Lung (tissue), 12 donors: ENCODE data around the gene INHBA. TPM values are rescaled to one million over a fixed set of nuclear protein-coding genes. Genes with fewer than 3 reads are reported as not detected.
A peak's percentile ranks its signal among the peaks of the same experiment; 100 is the strongest.

Experiments used
- ATAC-seq: fragments of 200-7000 bp; cut with Tn5 transposase; one replicate; pipeline ENCODE4 v1.9.1; 2020; ENCODE audit warnings: moderate number of reproducible peaks; ENCODE audit not compliant: insufficient read depth, low FRiP score
- DNase-seq, 3 donors: peaks; one replicate each; pipeline ENCODE4 v3.0.0-alpha.2; 2013 to 2017
- H3K27ac ChIP-seq, 2 donors: one replicate each; pipeline ENCODE4 v1.5.1; 2013; ENCODE audit warnings: mild to moderate bottlenecking in 2 of 2, moderate library complexity in 2 of 2, control low read depth in 1 of 2, inconsistent platforms in 1 of 2, low read depth in 1 of 2, low read length in 1 of 2
- H3K27me3 ChIP-seq, 3 donors: one replicate each; pipeline ENCODE4 v1.5.1; 2013; ENCODE audit warnings: low read length in 2 of 3; ENCODE audit not compliant: control insufficient read depth in 3 of 3, insufficient read depth in 3 of 3
- H3K36me3 ChIP-seq, 4 donors: one replicate each; pipeline ENCODE4 v1.5.1; 2013; ENCODE audit warnings: low read length in 4 of 4, mild to moderate bottlenecking in 1 of 4, moderate library complexity in 1 of 4; ENCODE audit not compliant: control insufficient read depth in 4 of 4, insufficient read depth in 4 of 4
- H3K4me1 ChIP-seq, 5 donors: one replicate each; pipeline ENCODE4 v1.5.1; 2013; ENCODE audit warnings: low read length in 5 of 5, mild to moderate bottlenecking in 2 of 5, moderate library complexity in 1 of 5; ENCODE audit not compliant: control insufficient read depth in 5 of 5, insufficient read depth in 5 of 5
- H3K4me3 ChIP-seq: one replicate; pipeline ENCODE4 v1.5.1; 2013; ENCODE audit warnings: mild to moderate bottlenecking, control low read depth, moderate library complexity
- H3K9ac ChIP-seq, 2 donors: one replicate each; pipeline ENCODE4 v1.5.1; 2013; ENCODE audit warnings: low read length in 2 of 2, control low read depth in 1 of 2; ENCODE audit not compliant: insufficient read depth in 1 of 2
- H3K9me3 ChIP-seq, 4 donors: one replicate each; pipeline ENCODE4 v1.5.1; 2013; ENCODE audit warnings: low read length in 3 of 4, mild to moderate bottlenecking in 1 of 4, moderate library complexity in 1 of 4; ENCODE audit not compliant: control insufficient read depth in 4 of 4, insufficient read depth in 3 of 4
- CTCF ChIP-seq: IDR thresholded peaks from 2 replicates; pipeline ENCODE4 v1.5.1; 2012; ENCODE audit warnings: mild to moderate bottlenecking; ENCODE audit errors: control extremely low read depth, extremely low read depth
- WGBS, 2 donors: extraction: QIAGEN DNeasy Blood & Tissue Kit; methylation state at CpG; one replicate each; pipeline ENCODE4 v1.1.7; 2013; 5-methylcytosine and 5-hydroxymethylcytosine counted together
- polyA plus RNA-seq, 2 donors: library from polyadenylated mRNA; stranded (reverse); fragments of 200-250 nt; gene quantifications; one replicate each; pipeline ENCODE4 v1.2.1, GENCODE V29; 2013
- total RNA-seq, 2 donors: library from RNA; depleted of rRNA in 1 of 2; stranded (reverse); fragments of >200 nt in 1 of 2; gene quantifications; one replicate each; pipeline ENCODE4 v1.2.1, GENCODE V29; 2014 to 2021
- donor health status: control.
- donor health status: control.
- donor health status: Bipolar disorder and iron deficiency.
- donor health status: healthy.
- donor health status: DM: yes; HTN: yes; CAD: no.

INHBA gene
- total and polyA plus RNA-seq, 4 donors = 1.6 to 23.2 (median 5.3) TPM

- Histone ChIP-seq H3K4me3 (no peak overlapping the region), H3K4me1 (peaks cover under 1 to 27% (median 4%) of the 10 kb centered on the region in 5 donors), H3K27me3 (peaks cover 0 to 39% (median 19%) of the 10 kb centered on the region in 3 donors), H3K9ac (no peak overlapping the region), H3K27ac (no peak overlapping the region), H3K36me3 (no peaks in the 10 kb centered on the region), H3K9me3 (peaks cover 0 to 2% (median 0%) of the 10 kb centered on the region in 4 donors)
- ATAC-seq (no peak), DNase-seq (no peak)
- WGBS, 2 donors = 88 to 90% methylated on average over 6 of the region's 6 CpGs
- no peak for TF ChIP-seq CTCF
Observed at GRCh38 chr7:41694495-41694894, 8.4 kb downstream of the INHBA start.

GRCh38 chr7:41693150-41693997, 9.5 kb downstream of the INHBA start:
- H3K36me3 ChIP-seq = no peaks in the 10 kb centered on the region
- H3K4me3 ChIP-seq = no peak overlapping the region
- H3K9me3 ChIP-seq = peaks cover 0 to 2% (median 0%) of the 10 kb centered on the region in 4 donors
- 74 to 78% methylated on average over 10 of the region's 10 CpGs for WGBS, 2 donors
- H3K4me1 ChIP-seq = peaks cover 0 to 17% (median 3%) of the 10 kb centered on the region in 5 donors
- DNase-seq (peak in 1 of 3 donors; percentile 36), ATAC-seq (no peak)
- H3K9ac ChIP-seq = no peak overlapping the region
- no peak for TF ChIP-seq CTCF
- peaks cover 0 to 28% (median 9%) of the 10 kb centered on the region in 3 donors for H3K27me3 ChIP-seq
- H3K27ac ChIP-seq = no peak overlapping the region

- Histone ChIP-seq H3K9ac (no peak overlapping the region), H3K4me3 (no peak overlapping the region), H3K9me3 (peaks cover 0 to 2% (median 0%) of the 10 kb centered on the region in 4 donors), H3K27me3 (peaks cover 0 to 20% (median under 1%) of the 10 kb centered on the region in 3 donors), H3K4me1 (peaks cover 0 to 15% (median 3%) of the 10 kb centered on the region in 5 donors), H3K27ac (no peak overlapping the region), H3K36me3 (no peaks in the 10 kb centered on the region)
- no peak for ATAC-seq
- DNase-seq = peak; percentile 23 to 83 (median 69)
- no peak for TF ChIP-seq CTCF
- WGBS, 2 donors = 42 to 50% methylated on average over 7 of the region's 7 CpGs
Observed at GRCh38 chr7:41692251-41692650, 10.6 kb downstream of the INHBA start.
